Calu3 (cell line): ENCODE results near the gene MAP7D1. TPM values are rescaled to one million over a fixed set of nuclear protein-coding genes. Genes with fewer than 3 reads are reported as not detected.

Experiments used
- BruUV-seq: library from RNA; stranded (reverse); fragments of 400-500 nt; replicated peaks from 2 replicates; lab custom pipeline; 2021; lab: Mats Ljungman, UMichigan
- CTCF ChIA-PET: fragments of 300-600 bp; sonication (Branson Sonifier 250); formaldehyde crosslinking; loops from one replicate; lab custom pipeline; 2022; ENCODE audit warnings: antibody characterized with exemption; lab: Charles Lee
- DNase-seq: peaks from one replicate; pipeline ENCODE4 v3.0.0; 2022
- H3K27ac Mint-ChIP-seq: one replicate; pipeline ENCODE4 v1.8.0; 2022; ENCODE audit warnings: mixed read lengths; ENCODE audit not compliant: unreplicated experiment
- H3K27me3 Mint-ChIP-seq: one replicate; pipeline ENCODE4 v1.8.0; 2022; ENCODE audit warnings: mixed read lengths; ENCODE audit not compliant: unreplicated experiment
- H3K36me3 Mint-ChIP-seq: one replicate; pipeline ENCODE4 v1.8.0; 2022; ENCODE audit warnings: mild to moderate bottlenecking, moderate library complexity, mixed read lengths; ENCODE audit not compliant: insufficient read depth, unreplicated experiment
- H3K4me1 Mint-ChIP-seq: one replicate; pipeline ENCODE4 v1.8.0; 2022; ENCODE audit warnings: mild to moderate bottlenecking, low read depth, mixed read lengths; ENCODE audit not compliant: unreplicated experiment
- H3K4me3 Mint-ChIP-seq: one replicate; pipeline ENCODE4 v1.8.0; 2022; ENCODE audit warnings: mild to moderate bottlenecking, low read depth, moderate library complexity, mixed read lengths; ENCODE audit not compliant: unreplicated experiment
- H3K9me3 Mint-ChIP-seq: one replicate; pipeline ENCODE4 v1.8.0; 2022; ENCODE audit warnings: low read depth, mixed read lengths; ENCODE audit not compliant: unreplicated experiment
- intact Hi-C: fragments of 100-400 bp; cut with micrococcal nuclease; formaldehyde crosslinking; loops from one replicate; pipeline ENCODE4 v1.10.0; 2022; ENCODE audit not compliant: unreplicated experiment
- total RNA-seq: library from RNA; stranded (reverse); gene quantifications from 2 replicates; pipeline ENCODE4 v1.2.3, GENCODE V29; 2022
- TF ChIP-seq, protein P1 (sequence below): fragments of 200-600 bp; IDR thresholded peaks from one replicate; pipeline ENCODE4 v1.8.0; 2022; ENCODE audit warnings: antibody characterized with exemption; ENCODE audit not compliant: unreplicated experiment

MAP7D1 gene
- total RNA-seq, 1 experiment from 2014 or later, result 98.3 TPM

DNA sequence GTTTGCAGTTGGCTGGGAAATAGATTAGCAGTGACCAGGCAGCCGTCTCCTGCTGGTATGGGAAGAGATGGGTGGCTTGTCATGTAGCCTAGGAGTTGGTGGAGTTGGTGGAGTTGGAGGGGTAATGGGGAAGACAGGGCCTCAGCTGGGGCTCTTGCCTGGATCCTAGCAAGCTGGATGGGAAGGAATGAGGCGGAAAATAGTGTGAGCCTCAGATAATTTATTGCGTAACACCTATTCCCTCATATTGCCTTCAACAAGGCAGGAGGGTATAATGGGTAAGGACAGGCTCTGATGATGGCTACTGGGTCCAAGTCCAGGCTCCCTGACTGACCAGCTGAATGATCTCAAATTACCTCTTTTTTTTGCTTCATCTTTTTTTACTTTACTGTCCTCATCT, 12.6 kb downstream of the MAP7D1 start:
- no peak overlapping the region for H3K4me3 Mint-ChIP-seq
- H3K9me3 Mint-ChIP-seq, result no peaks in the 10 kb centered on the region
- TF ChIP-seq, protein P1, sequence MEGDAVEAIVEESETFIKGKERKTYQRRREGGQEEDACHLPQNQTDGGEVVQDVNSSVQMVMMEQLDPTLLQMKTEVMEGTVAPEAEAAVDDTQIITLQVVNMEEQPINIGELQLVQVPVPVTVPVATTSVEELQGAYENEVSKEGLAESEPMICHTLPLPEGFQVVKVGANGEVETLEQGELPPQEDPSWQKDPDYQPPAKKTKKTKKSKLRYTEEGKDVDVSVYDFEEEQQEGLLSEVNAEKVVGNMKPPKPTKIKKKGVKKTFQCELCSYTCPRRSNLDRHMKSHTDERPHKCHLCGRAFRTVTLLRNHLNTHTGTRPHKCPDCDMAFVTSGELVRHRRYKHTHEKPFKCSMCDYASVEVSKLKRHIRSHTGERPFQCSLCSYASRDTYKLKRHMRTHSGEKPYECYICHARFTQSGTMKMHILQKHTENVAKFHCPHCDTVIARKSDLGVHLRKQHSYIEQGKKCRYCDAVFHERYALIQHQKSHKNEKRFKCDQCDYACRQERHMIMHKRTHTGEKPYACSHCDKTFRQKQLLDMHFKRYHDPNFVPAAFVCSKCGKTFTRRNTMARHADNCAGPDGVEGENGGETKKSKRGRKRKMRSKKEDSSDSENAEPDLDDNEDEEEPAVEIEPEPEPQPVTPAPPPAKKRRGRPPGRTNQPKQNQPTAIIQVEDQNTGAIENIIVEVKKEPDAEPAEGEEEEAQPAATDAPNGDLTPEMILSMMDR, result no peak
- BruUV-seq, result no TSS peak
- H3K27ac Mint-ChIP-seq, result no peak overlapping the region
- no peak for DNase-seq
- no peaks in the 10 kb centered on the region for H3K27me3 Mint-ChIP-seq
- CTCF ChIA-PET, result interaction anchor here (0.6 kb wide), 1 partner anchor 195 kb away, joined by 5 read pairs; no protein-coding TSS in a partner anchor
- intact Hi-C loops, result no loop called here
- H3K36me3 Mint-ChIP-seq, result peaks cover 12% of the 10 kb centered on the region
- peaks cover 17% of the 10 kb centered on the region for H3K4me1 Mint-ChIP-seq

DNA sequence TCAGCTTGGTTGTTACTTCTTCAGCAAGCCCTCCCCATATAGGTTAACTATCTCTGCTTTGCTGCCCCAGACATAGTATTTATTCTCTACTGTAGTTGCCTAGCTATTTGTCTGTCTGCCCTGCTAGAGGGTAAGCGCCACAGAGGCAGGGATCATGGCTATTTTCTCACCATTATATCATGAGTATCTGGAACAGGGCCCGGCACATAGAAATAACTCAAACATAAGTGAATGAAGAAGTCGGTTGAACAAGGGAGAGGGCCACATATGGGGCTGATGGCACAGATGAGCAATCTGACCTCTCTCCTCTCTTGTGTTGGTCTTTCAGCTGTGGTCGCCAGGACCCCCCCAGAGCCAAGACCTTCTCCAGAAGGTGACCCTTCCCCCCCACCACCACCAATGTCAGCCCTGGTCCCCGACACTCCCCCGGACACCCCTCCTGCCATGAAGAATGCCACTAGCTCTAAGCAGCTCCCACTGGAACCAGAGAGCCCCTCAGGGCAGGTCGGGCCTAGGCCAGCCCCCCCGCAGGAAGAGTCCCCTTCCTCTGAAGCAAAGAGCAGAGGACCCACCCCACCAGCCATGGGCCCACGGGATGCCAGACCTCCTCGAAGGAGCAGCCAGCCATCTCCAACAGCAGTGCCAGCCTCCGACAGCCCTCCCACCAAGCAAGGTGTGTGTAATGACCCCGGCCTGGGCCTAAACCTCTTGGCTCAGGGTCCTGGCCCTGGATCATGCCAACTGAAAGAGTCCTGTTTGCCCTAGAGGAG, 14.9 kb downstream of the MAP7D1 start:
- Mint-ChIP-seq H3K9me3 (no peaks in the 10 kb centered on the region), H3K27me3 (no peaks in the 10 kb centered on the region), H3K4me3 (no peak overlapping the region), H3K4me1 (peaks cover 7% of the 10 kb centered on the region), H3K27ac (no peak overlapping the region), H3K36me3 (peaks cover 26% of the 10 kb centered on the region)
- TF ChIP-seq, protein P1, result no peak
- CTCF ChIA-PET, result no interaction called here
- DNase-seq, result no peak
- intact Hi-C loops, result no loop called here
- no TSS peak for BruUV-seq

DNA sequence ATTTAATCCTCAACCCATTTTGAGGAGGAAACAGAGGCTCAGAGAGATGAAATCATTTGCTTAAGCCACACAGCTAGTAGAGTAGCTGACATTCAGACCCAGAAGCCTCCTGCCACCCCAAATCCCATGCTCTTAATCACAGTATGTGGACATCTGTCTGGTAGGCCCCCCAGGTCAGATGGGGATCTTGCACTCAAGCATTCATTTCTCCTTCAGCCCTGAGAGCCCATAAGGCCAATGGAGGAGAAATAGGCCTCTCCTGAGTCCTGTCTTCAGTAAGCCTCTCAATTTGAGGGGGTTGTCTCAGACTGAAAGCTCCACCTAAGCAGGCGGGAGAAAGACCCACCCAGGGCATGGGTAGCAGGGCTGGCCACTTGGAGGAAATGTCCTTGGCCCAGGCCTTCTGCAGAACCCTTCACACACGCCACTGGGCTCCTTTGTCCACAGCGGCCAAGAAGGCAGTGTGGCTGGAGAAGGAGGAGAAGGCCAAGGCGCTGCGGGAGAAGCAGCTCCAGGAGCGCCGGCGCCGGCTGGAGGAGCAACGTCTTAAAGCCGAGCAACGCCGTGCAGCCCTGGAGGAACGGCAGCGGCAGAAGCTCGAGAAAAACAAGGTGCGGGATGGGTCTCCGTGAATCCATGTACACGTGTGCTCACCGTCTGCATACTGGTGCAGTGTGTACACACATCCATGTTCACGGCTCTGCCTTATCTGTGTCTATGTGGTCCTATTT, 16.2 kb downstream of the MAP7D1 start:
- no peak for DNase-seq
- no peaks in the 10 kb centered on the region for H3K9me3 Mint-ChIP-seq
- peaks cover 1% of the 10 kb centered on the region for H3K4me1 Mint-ChIP-seq
- no TSS peak for BruUV-seq
- TF ChIP-seq, protein P1, result no peak
- H3K4me3 Mint-ChIP-seq, result no peak overlapping the region
- peaks cover 26% of the 10 kb centered on the region for H3K36me3 Mint-ChIP-seq
- CTCF ChIA-PET, result no interaction called here
- H3K27me3 Mint-ChIP-seq, result no peaks in the 10 kb centered on the region
- no peak overlapping the region for H3K27ac Mint-ChIP-seq
- intact Hi-C loops, result no loop called here

DNA sequence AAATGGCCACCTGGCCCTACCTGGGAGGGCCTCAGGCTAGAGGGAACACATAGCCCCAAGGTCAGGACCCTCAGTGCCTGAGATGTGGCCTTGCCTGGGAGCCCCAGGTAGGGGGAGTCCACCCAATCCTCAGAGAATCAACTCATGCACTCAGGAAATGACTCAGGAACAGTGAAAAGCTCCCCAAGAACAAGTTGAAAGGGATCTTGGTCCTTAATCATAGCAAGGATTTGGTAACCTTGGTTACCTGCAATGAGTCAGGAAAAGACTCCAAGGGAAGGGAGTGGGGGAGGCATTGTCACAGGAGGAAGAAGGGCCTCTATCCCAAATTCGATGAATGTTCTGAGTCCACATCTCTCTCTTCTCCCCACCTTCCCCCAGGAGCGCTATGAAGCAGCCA, 17.0 kb downstream of the MAP7D1 start:
- H3K36me3 Mint-ChIP-seq, result peaks cover 33% of the 10 kb centered on the region
- no TSS peak for BruUV-seq
- H3K27ac Mint-ChIP-seq, result no peak overlapping the region
- no peaks in the 10 kb centered on the region for H3K9me3 Mint-ChIP-seq
- DNase-seq, result no peak
- intact Hi-C loops, result no loop called here
- H3K4me3 Mint-ChIP-seq, result no peak overlapping the region
- CTCF ChIA-PET, result no interaction called here
- TF ChIP-seq, protein P1, result no peak
- no peaks in the 10 kb centered on the region for H3K27me3 Mint-ChIP-seq
- H3K4me1 Mint-ChIP-seq, result no peaks in the 10 kb centered on the region
